Fibroblast of villous mesenchyme (primary cell): ENCODE results near the gene TMEM72. TPM values are rescaled to one million over a fixed set of nuclear protein-coding genes. Genes with fewer than 3 reads are reported as not detected.

Source experiments
- DNase-seq: peaks from one replicate; pipeline ENCODE4 v3.0.0-alpha.2; 2010; ENCODE audit warnings: low read depth
- H3K4me3 ChIP-seq: 2 replicates; pipeline ENCODE4 v1.5.1; 2011; ENCODE audit warnings: low read depth, mild to moderate bottlenecking, low read length
- total RNA-seq: library from RNA; depleted of rRNA; stranded (reverse); fragments of >200 nt; gene quantifications from 2 replicates; pipeline ENCODE4 v1.2.3, GENCODE V29; 2012
- TF ChIP-seq, protein P1 (sequence below): IDR thresholded peaks from 2 replicates; pipeline ENCODE4 v1.5.1; 2012; ENCODE audit warnings: low read depth, mild to moderate bottlenecking, low read length; ENCODE audit not compliant: insufficient read depth

TMEM72 gene
- total RNA-seq, 1 donor, result not detected

DNA sequence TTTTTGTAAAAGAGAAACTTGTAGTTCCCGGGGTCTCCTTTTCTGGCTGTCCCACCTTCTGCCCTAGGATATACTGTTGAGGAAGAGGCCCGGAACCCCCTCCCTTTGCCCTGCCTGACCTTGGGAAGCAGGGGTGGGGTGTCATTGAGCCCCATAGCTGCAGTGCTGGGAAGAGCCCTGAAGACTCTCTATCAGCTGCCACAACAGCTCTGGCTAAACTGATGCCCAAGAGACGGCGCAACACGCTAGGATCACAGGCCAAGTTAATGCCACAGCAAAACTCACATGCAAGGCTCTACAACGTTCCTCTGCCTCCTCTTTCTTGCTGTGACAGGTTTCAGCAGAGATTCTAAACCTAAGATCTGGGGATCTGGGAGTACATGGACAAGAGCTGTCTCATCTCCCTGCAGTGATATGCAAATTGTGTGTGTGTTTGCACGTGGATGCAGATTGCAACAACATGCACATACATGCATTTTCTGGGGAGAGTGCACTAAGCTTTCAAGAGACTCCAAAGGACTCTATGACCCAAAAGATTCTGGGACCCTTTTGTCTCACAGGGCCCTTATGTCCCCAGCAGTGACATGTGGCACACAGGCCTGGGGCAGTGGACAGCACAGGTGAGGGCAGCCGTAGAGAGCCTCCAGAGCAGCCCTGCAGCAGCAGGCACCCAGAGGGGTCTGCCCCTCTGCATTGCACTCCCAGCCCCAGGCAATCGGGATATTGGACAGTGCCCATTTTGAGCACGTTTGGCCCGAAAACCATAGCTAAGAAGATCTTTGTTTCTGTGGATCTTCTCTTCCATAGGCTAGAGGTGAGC, 51.0 kb downstream of the TMEM72 start:
- TF ChIP-seq, protein P1, sequence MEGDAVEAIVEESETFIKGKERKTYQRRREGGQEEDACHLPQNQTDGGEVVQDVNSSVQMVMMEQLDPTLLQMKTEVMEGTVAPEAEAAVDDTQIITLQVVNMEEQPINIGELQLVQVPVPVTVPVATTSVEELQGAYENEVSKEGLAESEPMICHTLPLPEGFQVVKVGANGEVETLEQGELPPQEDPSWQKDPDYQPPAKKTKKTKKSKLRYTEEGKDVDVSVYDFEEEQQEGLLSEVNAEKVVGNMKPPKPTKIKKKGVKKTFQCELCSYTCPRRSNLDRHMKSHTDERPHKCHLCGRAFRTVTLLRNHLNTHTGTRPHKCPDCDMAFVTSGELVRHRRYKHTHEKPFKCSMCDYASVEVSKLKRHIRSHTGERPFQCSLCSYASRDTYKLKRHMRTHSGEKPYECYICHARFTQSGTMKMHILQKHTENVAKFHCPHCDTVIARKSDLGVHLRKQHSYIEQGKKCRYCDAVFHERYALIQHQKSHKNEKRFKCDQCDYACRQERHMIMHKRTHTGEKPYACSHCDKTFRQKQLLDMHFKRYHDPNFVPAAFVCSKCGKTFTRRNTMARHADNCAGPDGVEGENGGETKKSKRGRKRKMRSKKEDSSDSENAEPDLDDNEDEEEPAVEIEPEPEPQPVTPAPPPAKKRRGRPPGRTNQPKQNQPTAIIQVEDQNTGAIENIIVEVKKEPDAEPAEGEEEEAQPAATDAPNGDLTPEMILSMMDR, result no peak
- DNase-seq, result no peak

DNA sequence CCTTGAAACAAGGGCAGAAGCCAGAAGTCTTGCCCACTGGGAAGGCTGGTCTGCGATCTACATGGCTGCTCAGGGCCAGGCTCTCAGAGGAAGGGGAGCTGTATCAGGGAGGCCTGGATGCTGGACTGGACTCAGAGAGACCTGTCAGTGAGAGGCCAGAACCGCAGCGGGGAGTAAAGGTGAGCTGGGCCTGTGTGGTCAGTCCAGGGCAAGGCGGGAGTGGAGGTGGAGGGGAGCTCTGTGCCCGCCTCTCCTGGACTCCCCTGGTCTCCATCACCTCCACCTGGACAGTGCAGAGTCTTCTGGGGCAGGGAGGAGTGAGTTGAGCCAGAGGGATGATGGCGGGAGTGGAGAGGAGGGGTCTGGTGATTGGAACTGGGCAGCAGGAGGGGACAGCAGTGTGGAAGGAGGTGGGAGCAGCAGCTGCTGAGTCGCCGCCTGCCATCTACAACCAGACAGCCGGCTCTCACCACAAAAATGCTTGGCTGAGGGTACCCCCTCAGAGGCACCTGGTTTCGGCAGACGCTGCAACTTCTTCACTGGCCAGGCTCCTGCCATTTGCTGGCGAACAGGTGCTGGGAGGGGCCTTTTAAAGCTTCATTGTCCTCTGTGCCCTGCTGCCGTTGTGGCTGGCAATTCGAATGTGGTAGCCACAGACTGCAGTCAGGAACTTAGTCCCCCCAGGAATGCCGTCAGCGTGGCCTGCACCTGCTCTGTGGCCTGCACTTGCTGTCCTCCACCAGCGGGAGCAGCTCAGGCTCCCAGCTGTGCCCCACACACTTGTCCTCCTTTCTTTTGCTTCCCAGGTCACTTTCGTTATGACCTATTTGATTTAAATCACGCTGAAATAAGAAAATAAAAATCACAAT, 52.0 kb downstream of the TMEM72 start:
- H3K4me3 ChIP-seq, result no peak overlapping the region
- DNase-seq, result no peak
- TF ChIP-seq, protein P1, result peak; percentile 26

More for the DNA sequence above, 51.0 kb downstream of the TMEM72 start:
- H3K4me3 ChIP-seq, result no peak overlapping the region

DNA sequence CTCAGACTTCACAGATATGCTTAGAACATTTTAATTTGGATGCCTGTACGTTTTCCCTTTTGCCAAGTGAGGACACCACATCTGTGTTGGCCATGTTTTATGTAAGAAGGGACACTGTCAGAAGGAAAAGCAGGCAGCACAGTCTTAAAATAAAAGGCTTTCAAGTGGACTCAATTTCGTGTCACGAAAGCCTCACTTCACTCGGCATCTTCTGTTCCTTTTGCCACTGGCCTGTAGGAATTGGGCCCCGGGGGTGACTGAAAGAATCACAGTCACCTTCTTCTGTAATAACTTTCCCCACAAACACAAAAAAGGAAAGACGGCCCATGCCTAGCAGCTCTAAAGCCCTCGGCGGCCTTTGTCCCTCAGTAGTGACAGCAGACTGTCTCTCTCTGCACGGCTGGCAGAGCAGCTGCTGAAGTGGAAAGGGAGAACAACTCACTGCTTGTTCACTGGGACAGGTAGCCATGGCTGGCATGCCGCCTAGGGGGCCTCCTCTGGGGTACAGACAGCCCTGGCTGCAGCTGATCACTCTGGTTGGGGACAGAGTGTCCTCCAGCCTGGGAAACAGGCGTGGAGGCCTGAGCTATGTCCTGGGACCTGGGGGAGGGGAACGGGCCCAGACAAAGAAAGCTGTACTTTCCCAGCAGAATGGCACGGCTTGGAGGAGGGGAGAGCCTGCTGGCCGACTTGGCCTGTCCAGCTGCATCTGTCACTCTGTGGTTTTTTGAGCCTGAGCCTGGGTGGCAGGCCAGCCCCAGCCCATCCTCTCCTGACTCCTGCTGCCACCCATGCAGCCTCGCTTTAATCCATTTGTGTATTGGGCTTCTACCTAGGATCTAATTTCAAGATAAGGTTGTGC, 52.9 kb downstream of the TMEM72 start:
- peak; percentile 40 for DNase-seq
- TF ChIP-seq, protein P1, result no peak

DNA sequence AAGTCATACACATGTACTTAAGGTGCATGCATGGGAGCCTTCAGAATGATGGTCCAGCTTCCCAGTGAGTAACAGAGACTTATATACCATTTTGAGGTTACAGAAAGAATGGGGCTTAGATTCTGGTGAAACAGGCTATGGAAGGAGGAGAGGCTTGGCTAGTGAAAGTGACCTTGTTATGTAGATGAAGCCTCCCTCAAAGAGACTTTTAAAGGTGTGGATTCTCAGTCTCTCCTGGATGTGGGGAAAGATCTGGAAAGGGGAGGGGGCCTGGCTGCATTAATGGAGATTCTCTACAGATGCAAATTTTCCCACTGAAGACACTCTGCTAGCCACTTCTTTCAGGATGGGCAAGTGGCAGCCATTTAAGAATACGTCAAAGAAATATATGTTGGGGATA, 54.0 kb downstream of the TMEM72 start:
- H3K4me3 ChIP-seq, result no peak overlapping the region
- DNase-seq, result no peak
- TF ChIP-seq, protein P1, result no peak

More for the DNA sequence above, 52.9 kb downstream of the TMEM72 start:
- no peak overlapping the region for H3K4me3 ChIP-seq

DNA sequence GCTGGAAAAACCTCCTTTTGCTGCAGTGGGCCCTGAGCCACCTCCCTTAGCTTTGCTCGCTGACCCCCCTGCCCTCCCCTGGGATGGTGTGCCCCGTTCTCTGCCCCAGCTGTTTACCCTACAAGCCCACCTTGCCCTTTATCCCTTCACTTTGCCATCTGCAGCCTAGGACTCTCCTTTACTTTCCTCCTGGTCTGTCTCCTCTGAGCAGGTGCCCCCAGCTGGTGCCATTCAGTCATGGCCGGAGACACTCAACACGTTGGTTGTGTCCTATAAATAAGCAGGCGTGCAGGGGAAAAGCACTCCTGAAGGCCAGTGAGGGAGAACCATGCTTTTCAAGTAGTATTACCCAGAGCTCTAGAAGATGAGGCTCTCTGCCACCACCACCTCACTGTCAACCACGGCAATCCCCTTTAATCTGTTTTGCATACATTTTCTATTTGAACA, 54.5 kb downstream of the TMEM72 start:
- no peak for DNase-seq
- TF ChIP-seq, protein P1, result no peak
- H3K4me3 ChIP-seq, result no peak overlapping the region

DNA sequence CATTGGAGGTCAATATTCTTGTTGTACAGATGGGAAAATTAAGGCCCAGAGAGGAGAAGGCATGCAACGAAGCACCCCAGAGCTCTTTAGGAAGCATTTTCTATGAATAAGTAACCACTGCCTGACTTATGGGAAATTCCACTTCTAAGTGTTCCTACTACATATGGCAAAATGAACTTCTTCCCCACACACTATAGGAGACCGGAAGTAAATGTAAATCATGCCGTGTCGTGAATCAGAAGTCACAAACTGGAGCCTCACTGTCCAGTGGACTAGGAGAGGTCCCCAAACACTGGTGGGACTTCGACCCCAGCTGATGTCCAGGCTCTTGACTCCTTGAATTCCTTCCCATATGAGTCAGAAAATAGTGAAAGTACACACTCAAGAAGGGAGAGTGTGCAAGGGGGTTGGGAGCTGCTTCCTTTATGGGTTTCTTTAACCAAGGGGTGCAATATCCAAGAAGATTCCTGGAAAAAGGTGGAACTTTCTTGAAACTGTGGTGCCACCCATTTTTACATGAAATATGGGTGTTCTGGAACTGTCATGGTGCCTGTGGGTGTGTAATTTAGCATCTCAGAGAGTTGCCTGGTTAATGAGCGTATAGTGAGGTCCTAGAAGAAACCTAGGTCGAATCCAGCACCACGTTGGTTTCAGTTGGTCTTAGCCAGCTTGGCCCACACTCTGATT, 55.1 kb downstream of the TMEM72 start:
- TF ChIP-seq, protein P1, result no peak
- H3K4me3 ChIP-seq, result no peak overlapping the region
- DNase-seq, result peak; percentile 16
